Inflammatory macrophage treated with lipopolysaccharide for 4 hours (primary cell): ENCODE measurements around the gene ACKR2.

Experiments
- DNase-seq: peaks from one replicate; pipeline ENCODE4 v3.0.0-alpha.2; 2020

Gene ACKR2

GRCh38 chr3:42809202-42809601, at the start of gene ACKR2:
Gene ACKR2, plus strand, starts transcription at chr3:42809445. Its CDS starts 55,058 bp downstream, at chr3:42864503.
- no peak for DNase-seq

GRCh38 chr3:42762046-42762724, 47.1 kb upstream of the ACKR2 start:
- DNase-seq = peak; percentile 89

GRCh38 chr3:42763021-42763420, 46.2 kb upstream of the ACKR2 start:
- DNase-seq = peak; percentile 48

GRCh38 chr3:42764115-42764514, 45.1 kb upstream of the ACKR2 start:
- DNase-seq = no peak

GRCh38 chr3:42764561-42765295, 44.5 kb upstream of the ACKR2 start:
- DNase-seq = peak; percentile 73

GRCh38 chr3:42769477-42770131, 39.6 kb upstream of the ACKR2 start:
- DNase-seq = no peak

- no peak for DNase-seq
These were observed 38.0 kb upstream of the ACKR2 start for GRCh38 chr3:42771271-42771670.

GRCh38 chr3:42772670-42773408, 36.4 kb upstream of the ACKR2 start, which contains the start of gene CCDC13:
Gene CCDC13, minus strand, starts transcription at chr3:42773253. Its CDS starts 14,908 bp downstream, at chr3:42758345.
- DNase-seq = peak; percentile 97

GRCh38 chr3:42773409-42773751, 35.9 kb upstream of the ACKR2 start:
- no peak for DNase-seq

GRCh38 chr3:42778644-42779043, 30.6 kb upstream of the ACKR2 start:
- DNase-seq = no peak

- no peak for DNase-seq
These were observed 28.8 kb upstream of the ACKR2 start for GRCh38 chr3:42780398-42780797.

GRCh38 chr3:42780892-42781700, 28.1 kb upstream of the ACKR2 start:
- DNase-seq = peak; percentile 75

GRCh38 chr3:42786212-42786611, 23.0 kb upstream of the ACKR2 start:
- DNase-seq = no peak

- no peak for DNase-seq
These were observed 22.6 kb upstream of the ACKR2 start for GRCh38 chr3:42786631-42787030.

- DNase-seq = no peak
These were observed 18.5 kb upstream of the ACKR2 start for GRCh38 chr3:42790714-42791229.

GRCh38 chr3:42795621-42796181, 13.5 kb upstream of the ACKR2 start:
- DNase-seq = no peak

GRCh38 chr3:42796332-42796885, 12.8 kb upstream of the ACKR2 start:
- no peak for DNase-seq

- no peak for DNase-seq
These were observed 9.9 kb upstream of the ACKR2 start for GRCh38 chr3:42799376-42799775.

- DNase-seq = peak; percentile 16
These were observed 9.0 kb upstream of the ACKR2 start for GRCh38 chr3:42800251-42800650.

GRCh38 chr3:42801048-42801620, 8.1 kb upstream of the ACKR2 start:
- DNase-seq = no peak

- no peak for DNase-seq
These were observed 7.5 kb upstream of the ACKR2 start for GRCh38 chr3:42801784-42802183.
